Activated T-helper 1 cell treated with Interleukin-2 at 50 U/mL for 16 hours (primary cell): ENCODE measurements around the gene CARD10.
"Not testable (repeated sequence)": the region's sequence is repeated elsewhere in the genome, so short reads cannot be mapped to it uniquely, and the experiment has no call there.

Source experiments
- DNase-seq: peaks from one replicate; pipeline ENCODE4 v3.0.0-alpha.2; 2020; ENCODE audit warnings: low read depth

CARD10 gene

GRCh38 chr22:37553725-37554124, 34.5 kb upstream of the CARD10 start:
- DNase-seq: no peak

- DNase-seq: no peak
Observed at GRCh38 chr22:37552524-37553163, 33.4 kb upstream of the CARD10 start.

- DNase-seq: no peak
Observed at GRCh38 chr22:37551981-37552380, 32.8 kb upstream of the CARD10 start.

- DNase-seq: not testable (repeated sequence)
Observed at GRCh38 chr22:37550921-37551320, 31.7 kb upstream of the CARD10 start.

DNA sequence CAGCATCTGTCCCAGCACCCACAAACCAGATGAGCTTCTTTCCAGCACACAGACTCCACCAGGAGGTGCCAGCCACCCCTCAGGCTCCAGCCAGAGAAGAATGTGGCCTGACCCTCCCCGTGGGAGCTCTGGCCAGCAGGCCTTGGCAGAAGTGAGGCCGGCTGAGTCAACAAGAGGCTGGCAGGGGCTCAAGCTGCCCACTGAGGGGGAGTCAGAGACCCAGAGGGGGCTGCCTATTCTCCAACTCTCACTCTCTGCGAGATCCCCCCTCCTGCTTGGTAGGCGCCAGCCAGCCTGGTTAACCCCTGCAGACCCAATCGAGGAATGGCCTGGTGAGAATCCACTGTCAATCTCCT, 30.5 kb upstream of the CARD10 start:
- DNase-seq: no peak

DNA sequence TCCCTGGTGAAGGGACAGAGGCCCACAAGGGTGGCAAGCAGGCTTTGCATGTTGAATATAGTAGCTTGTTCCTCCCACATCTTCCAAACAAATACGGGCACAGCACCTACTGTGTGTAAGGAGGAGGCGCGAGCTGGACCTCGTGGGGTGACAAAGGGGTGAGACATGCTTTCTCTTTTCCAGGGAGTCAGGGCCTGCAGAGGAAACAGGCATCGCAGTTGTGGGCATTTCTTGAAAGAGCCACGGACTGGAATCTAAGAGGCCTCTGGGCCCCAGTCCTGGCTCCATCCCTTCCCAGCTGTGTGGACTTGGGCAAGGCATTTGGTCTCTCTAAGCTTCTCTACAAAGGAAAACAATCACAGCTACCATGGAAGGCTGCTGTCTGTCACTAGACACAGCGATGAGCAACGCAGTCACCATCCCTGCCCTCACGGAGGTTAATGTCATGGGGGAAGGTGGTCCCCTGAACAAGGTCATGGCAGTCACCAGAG, 28.1 kb upstream of the CARD10 start:
- no peak for DNase-seq

DNA sequence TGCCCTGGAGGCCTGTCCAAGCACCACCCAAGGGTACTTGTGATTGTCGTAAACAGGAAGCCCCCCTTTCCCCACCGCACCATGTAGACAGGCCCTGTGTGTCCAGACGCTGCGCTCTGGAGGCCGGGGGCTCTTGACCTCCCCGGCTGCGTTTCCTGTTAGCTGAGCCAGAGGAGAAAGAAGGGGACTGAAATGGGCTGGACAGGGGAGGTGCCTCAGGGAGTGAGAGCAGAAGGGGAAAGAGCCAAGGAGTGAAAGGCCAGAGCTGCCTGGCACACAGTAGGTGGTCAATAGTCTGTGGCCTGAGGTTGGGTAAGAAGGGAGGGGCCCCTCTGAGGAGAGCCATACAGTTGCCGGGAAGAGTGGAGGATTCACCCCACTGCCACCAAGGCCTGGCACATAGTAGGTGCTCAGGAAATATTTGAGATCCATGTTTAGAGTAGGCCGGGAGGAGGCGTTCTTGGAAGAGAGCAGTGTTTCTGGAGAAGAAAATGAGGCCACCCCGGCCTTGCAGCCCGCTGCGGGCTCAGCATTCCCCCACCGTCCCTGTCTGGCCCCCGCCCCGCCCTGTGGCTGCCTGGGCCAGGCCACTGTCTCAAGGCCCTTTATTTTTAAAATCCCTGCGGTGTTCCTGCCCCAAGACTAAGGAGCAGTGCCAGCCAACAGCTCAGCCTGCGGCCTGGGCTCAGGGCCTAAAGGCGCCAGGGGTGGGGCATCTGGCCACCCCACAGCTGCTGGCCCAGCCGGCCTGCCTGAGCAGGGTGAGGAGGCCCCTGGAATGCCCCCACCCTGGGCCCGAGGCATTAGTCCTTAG, 27.4 kb upstream of the CARD10 start:
- no peak for DNase-seq

GRCh38 chr22:37545703-37546436, 26.7 kb upstream of the CARD10 start:
- no peak for DNase-seq

- peak; percentile 14 for DNase-seq
Observed at GRCh38 chr22:37544955-37545702, 25.9 kb upstream of the CARD10 start.

DNA sequence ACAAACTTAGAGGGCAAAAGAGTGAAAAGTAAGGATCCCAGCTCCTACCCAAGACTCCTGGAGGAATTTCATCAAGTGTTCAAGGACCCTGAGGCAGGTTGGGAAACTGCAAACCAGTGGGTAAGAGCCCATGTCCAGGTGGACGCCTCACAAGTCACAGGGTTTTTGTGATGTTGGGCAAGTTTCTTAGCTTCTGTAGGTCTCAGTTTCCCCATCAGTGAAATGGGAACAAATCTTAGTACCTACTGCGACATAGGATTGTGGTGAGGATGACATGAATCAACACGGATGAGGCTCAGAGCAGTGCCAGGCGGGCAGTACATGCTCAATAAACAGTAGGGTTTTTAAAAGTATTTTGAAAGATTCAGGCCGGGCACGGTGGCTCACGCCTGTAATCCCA, 23.7 kb upstream of the CARD10 start:
- DNase-seq: no peak

GRCh38 chr22:37542416-37542815, 23.2 kb upstream of the CARD10 start:
- not testable (repeated sequence) for DNase-seq

DNA sequence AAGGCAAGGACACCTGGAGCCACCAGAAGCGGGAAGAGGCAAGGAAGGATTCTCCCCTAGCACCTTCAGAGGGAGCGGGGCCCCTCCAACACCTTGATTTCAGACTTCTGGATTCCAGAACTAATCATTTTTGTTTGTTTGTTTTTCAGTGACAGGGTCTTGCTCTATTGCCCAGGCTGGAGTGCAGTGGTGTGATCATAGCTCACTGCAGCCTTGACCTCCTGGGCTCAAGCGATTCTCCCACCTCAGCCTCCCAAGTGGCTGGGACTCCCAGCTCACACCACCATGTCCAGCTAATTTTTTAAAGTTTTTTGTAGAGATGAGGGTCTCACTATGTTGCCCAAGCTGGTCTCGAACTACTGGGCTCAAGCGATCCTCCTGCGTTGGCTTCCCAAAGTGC, 20.6 kb upstream of the CARD10 start:
- DNase-seq: not testable (repeated sequence)

DNA sequence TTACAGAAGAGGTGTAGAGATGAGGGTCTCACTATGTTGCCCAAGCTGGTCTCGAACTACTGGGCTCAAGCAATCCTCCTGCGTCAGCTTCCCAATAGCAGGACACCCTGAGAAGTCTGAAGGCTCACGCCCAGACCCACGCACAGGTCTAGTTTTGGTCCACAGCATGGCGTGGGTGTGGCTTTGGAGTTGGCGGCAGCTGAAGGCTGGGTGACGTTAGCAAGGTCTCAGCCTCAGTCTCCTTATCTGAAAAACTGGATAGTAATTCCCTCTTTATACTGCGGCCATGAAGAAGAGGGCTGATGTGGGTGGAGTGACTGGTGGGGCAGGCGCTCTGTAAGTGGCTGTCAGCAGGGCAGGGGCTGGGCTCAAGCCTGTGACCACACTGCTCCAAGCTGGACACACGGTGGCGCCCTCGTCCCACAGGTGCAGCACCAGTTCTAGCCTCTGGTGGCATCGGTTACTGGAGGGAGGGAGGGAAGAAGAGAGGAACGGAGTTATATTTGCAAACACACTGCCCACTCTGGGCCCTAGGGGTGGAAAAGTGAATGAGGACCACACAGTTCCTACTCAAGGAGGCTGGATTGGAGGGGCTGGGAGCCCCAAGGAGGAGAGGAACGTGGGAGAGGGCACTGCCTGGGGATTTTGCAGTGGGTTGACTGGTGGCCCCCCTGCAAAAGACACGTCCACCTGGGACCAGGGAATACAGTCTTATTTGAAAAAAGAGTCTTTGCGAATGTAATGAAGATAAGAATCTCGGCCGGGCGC, 19.6 kb upstream of the CARD10 start:
- peak; percentile 79 for DNase-seq

GRCh38 chr22:37535159-37535558, 15.9 kb upstream of the CARD10 start:
- DNase-seq: no peak

- no peak for DNase-seq
Observed at GRCh38 chr22:37534445-37534844, 15.2 kb upstream of the CARD10 start.

DNA sequence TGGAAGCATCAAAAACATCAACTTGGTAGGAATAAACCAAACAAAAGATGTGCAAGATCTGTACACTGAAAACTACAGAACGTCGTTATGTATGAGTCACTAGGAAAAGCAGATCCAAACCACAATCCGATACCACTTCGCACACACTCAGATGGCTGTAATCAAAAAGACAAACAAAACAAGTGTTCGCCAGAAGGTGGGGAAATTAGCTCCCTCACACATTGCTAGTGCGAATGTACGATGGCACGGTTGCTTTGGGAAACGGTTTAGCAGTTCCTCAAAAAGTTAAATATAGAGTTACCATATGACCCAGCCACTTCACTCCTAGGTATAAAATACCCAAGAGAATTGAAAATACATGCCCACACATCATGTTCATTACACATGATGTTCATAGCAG, 14.8 kb upstream of the CARD10 start:
- DNase-seq: no peak

DNA sequence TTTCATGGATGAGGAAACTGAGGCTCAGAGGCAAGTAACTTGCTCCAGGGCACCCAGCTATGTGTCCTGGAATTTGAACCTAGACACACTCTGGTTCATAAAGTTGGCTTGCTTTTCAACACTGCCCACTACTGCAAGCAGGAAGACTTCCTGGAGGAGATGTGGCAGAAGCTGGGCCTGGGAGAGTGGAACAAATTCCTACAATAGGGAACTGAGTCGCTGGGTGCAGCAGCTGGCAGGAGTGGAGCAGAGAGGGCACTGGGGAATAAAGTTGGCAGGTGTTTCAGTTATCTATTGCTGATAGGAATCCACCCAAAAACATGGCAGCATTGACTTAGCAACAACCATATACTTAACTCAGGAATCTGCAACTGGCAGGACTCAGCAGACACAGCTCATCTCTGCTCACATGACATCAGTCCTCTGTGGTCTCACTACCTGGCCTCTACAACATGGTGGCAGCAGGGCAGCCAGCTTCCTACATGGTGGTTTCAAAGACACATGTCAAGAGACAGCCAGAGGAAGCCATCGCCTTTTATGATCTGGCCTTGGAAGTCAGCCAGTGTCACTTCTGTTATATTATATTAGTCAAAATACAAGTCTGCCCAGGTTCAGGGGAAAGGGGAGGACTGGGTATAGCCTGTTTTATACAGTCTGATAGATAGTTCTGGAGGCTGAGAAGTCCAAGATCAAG, 10.6 kb upstream of the CARD10 start:
- DNase-seq: no peak

DNA sequence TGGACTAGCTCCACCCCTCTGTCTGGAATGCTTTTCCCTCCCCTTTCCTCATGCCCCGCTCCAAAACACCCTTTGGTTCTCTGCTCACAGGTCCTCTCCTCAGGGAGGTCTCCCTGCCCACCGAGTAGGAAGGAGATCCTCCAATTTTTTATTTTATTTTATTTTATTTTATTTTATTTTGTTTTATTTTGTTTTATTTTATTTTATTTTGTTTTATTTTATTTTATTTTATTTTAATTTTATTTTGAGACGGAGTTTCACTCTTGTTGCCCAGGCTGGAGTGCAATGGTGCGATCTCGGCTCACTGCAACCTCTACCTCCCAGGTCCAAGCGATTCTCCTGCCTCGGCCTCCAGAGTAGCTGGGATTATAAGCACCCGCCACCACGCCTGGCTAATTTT, 8.7 kb upstream of the CARD10 start:
- not testable (repeated sequence) for DNase-seq

- DNase-seq: not testable (repeated sequence)
Observed at GRCh38 chr22:37527081-37527752, 8.0 kb upstream of the CARD10 start.

- DNase-seq: no peak
Observed at GRCh38 chr22:37526376-37526775, 7.2 kb upstream of the CARD10 start.
